Esophagus muscularis mucosa (tissue), 4 donors: ENCODE data around the gene RNF126. TPM values are rescaled to one million over a fixed set of nuclear protein-coding genes. Genes with fewer than 3 reads are reported as not detected.

Experiments used
- DNase-seq: peaks from one replicate; pipeline ENCODE4 v3.0.0-alpha.2; 2017; ENCODE audit errors: extremely low spot score
- H3K27ac ChIP-seq, 4 donors: fragments of 200-600 bp; sonication (generic); replicated peaks in 1 of 4; 1 replicate in 3 of 4; 2 replicates in 1 of 4; pipeline ENCODE4 v1.5.1; 2016 to 2019; ENCODE audit warnings: mild to moderate bottlenecking in 1 of 4
- H3K27me3 ChIP-seq, 4 donors: fragments of 200-600 bp; sonication (generic); one replicate each; pipeline versions ENCODE4 v1.5.1 to v1.6.0; 2016 to 2019
- H3K36me3 ChIP-seq, 4 donors: fragments of 200-600 bp; sonication (generic); one replicate each; pipeline ENCODE4 v1.5.1; 2016 to 2019
- H3K4me1 ChIP-seq, 4 donors: fragments of 200-600 bp; sonication (generic); one replicate each; pipeline ENCODE4 v1.5.1; 2016 to 2019
- H3K4me3 ChIP-seq, 4 donors: fragments of 200-600 bp; sonication (generic); 1 replicate in 2 of 4; 2 replicates in 2 of 4; pipeline ENCODE4 v1.5.1; 2016 to 2019; ENCODE audit warnings: mild to moderate bottlenecking in 4 of 4, moderate library complexity in 1 of 4
- H3K9me3 ChIP-seq, 4 donors: fragments of 200-600 bp; sonication (generic); 1 replicate in 3 of 4; 2 replicates in 1 of 4; pipeline ENCODE4 v1.5.1; 2016 to 2019
- EP300 ChIP-seq: sonication (generic); formaldehyde crosslinking; IDR thresholded peaks from one replicate; pipeline ENCODE4 v1.6.1; 2017; ENCODE audit warnings: antibody characterized with exemption
- POLR2A ChIP-seq: fragments of 450-650 bp; IDR thresholded peaks from one replicate; pipeline ENCODE4 v1.6.1; 2017; ENCODE audit warnings: antibody characterized with exemption, moderate library complexity, mild to moderate bottlenecking, low read depth
- POLR2AphosphoS5 ChIP-seq, 2 donors: sonication (generic); formaldehyde crosslinking; IDR thresholded peaks; one replicate each; pipeline ENCODE4 v1.6.1; 2017; ENCODE audit warnings: antibody characterized with exemption in 2 of 2
- WGBS: methylation state at CpG from one replicate; pipeline ENCODE4 v1.1.5; 2018; 5-methylcytosine and 5-hydroxymethylcytosine counted together
- intact Hi-C: fragments of 100-400 bp; cut with DNase I; formaldehyde crosslinking; loops from one replicate; pipeline ENCODE4 v1.15.1; 2023
- total RNA-seq, 4 donors: library from RNA; depleted of rRNA; stranded (reverse); fragments of >200 nt; gene quantifications; one replicate each; pipeline versions ENCODE4 v1.1.0 to v1.2.1, GENCODE V29; 2016
- TF ChIP-seq, protein P1 (sequence below), 3 experiments: fragments of 200-600 bp in 2 of 3; fragments of 450-650 bp in 1 of 3; sonication (generic) in 2 of 3; IDR thresholded peaks; one replicate each; pipeline ENCODE4 v1.5.1; 2017 to 2019; ENCODE audit warnings: antibody characterized with exemption in 3 of 3, mild to moderate bottlenecking in 2 of 3, moderate library complexity in 1 of 3

Gene RNF126
- total RNA-seq, 4 donors from 2014 or later, result 41.5 to 63.5 (median 62.3) TPM

DNA sequence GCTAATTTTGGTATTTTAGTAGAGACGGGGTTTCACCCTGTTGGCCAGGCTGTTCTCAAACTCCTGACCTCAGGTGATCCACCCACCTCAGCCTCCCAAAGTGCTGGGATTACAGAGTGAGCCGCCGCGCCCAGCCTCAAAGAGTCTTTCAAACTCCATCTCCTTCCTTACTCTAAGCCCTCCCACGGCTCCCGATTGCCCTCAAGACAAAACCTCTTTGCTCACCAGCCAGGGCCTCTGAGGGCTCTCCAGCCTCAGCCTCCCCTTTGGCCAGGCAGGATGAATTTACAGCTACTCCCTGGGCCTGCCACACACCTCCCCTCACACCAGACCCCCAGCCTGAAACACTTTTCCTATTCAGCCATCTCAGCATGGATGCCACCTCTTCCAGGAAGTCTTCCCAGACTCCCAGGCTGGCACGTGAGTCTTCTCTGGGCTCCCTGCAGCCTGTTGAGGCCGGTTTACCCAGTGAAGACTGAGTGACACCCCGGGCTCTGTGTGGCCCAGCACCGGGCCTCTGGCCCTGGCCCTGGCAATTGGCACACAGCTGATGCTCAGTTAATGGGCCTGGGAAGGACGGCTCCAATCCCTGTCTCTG lies 24.7 kb upstream of the RNF126 start:
- no peak for TF ChIP-seq POLR2AphosphoS5 (IDR thresholded peaks at IDR 0.05)
- no peak for TF ChIP-seq POLR2A
- no peak for TF ChIP-seq EP300
- TF ChIP-seq, protein P1, sequence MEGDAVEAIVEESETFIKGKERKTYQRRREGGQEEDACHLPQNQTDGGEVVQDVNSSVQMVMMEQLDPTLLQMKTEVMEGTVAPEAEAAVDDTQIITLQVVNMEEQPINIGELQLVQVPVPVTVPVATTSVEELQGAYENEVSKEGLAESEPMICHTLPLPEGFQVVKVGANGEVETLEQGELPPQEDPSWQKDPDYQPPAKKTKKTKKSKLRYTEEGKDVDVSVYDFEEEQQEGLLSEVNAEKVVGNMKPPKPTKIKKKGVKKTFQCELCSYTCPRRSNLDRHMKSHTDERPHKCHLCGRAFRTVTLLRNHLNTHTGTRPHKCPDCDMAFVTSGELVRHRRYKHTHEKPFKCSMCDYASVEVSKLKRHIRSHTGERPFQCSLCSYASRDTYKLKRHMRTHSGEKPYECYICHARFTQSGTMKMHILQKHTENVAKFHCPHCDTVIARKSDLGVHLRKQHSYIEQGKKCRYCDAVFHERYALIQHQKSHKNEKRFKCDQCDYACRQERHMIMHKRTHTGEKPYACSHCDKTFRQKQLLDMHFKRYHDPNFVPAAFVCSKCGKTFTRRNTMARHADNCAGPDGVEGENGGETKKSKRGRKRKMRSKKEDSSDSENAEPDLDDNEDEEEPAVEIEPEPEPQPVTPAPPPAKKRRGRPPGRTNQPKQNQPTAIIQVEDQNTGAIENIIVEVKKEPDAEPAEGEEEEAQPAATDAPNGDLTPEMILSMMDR (IDR thresholded peaks at IDR 0.05), result no peak
- 82% methylated on average over 10 of the region's 11 CpGs for WGBS
- no peaks in the 10 kb centered on the region for H3K36me3 ChIP-seq
- no peaks in the 10 kb centered on the region for H3K4me1 ChIP-seq
- no peaks in the 10 kb centered on the region for H3K27me3 ChIP-seq
- H3K9me3 ChIP-seq, result no peaks in the 10 kb centered on the region
- H3K27ac ChIP-seq, result no peak overlapping the region
- no peak for DNase-seq
- intact Hi-C loops, result no loop called here
- H3K4me3 ChIP-seq, result no peak overlapping the region

GRCh38 chr19:686589-687297 lies 23.7 kb upstream of the RNF126 start:
- H3K27me3 ChIP-seq, result no peaks in the 10 kb centered on the region
- peaks cover 0 to 2% (median 1%) of the 10 kb centered on the region in 4 donors for H3K36me3 ChIP-seq
- no peaks in the 10 kb centered on the region for H3K4me1 ChIP-seq
- no peaks in the 10 kb centered on the region for H3K9me3 ChIP-seq
- no peak overlapping the region for H3K4me3 ChIP-seq
- intact Hi-C loops, result no loop called here
- H3K27ac ChIP-seq, result no peak overlapping the region
- 86% methylated on average over 4 of the region's 17 CpGs for WGBS
- no peak for DNase-seq
- TF ChIP-seq POLR2A (no peak), POLR2AphosphoS5 (IDR thresholded peaks at IDR 0.05) (no peak), EP300 (no peak)
- TF ChIP-seq, protein P1 (IDR thresholded peaks at IDR 0.05), result no peak

GRCh38 chr19:685454-685931 lies 22.5 kb upstream of the RNF126 start:
- intact Hi-C loops, result no loop called here
- no peak for DNase-seq
- H3K27me3 ChIP-seq, result no peaks in the 10 kb centered on the region
- 82% methylated on average over 25 of the region's 31 CpGs for WGBS
- H3K4me1 ChIP-seq, result peaks cover 0 to 12% (median 11%) of the 10 kb centered on the region in 4 donors
- no peaks in the 10 kb centered on the region for H3K9me3 ChIP-seq
- H3K36me3 ChIP-seq, result peaks cover 0 to 8% (median 7%) of the 10 kb centered on the region in 4 donors
- peak in 1 of 2 donors; percentile 6 for TF ChIP-seq POLR2AphosphoS5 (IDR thresholded peaks at IDR 0.05)
- TF ChIP-seq EP300, result no peak
- H3K27ac ChIP-seq, result no peak overlapping the region
- H3K4me3 ChIP-seq, result no peak overlapping the region

DNA sequence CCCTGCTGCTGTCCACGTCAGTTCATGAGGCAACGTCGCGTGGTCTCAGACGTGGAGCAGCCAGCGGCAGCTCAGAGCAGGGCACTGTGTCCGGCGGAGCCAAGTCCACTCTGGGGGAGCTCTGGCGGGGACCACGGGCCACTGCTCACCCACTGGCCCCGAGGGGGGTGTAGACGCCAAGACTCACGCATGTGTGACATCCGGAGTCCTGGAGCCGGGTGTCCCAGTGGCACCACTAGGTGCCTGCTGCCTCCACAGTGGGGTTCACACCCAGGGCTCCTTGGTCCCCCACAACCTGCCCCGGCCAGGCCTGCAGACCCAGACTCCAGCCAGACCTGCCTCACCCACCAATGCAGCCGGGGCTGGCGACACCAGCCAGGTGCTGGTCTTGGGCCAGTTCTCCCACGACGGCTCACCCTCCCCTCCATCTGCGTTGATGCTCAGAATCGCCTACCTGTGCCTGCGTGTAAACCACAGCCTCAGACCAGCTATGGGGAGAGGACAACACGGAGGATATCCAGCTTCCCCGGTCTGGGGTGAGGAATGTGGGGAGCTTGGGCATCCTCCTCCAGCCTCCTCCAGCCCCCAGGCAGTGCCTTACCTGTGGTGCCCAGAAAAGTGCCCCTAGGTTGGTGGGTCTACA lies 19.8 kb upstream of the RNF126 start:
- Histone ChIP-seq H3K27me3 (no peaks in the 10 kb centered on the region), H3K36me3 (peaks cover 0 to 8% (median 7%) of the 10 kb centered on the region in 4 donors), H3K27ac (no peak overlapping the region), H3K9me3 (no peaks in the 10 kb centered on the region), H3K4me3 (no peak overlapping the region), H3K4me1 (peaks cover 16 to 34% (median 32%) of the 10 kb centered on the region in 4 donors)
- TF ChIP-seq, protein P1 (IDR thresholded peaks at IDR 0.05), result no peak
- TF ChIP-seq POLR2AphosphoS5 (IDR thresholded peaks at IDR 0.05) (peak in 1 of 2 donors; percentile 42), EP300 (no peak)
- WGBS, result 87% methylated on average over 7 of the region's 25 CpGs
- no peak for DNase-seq
- intact Hi-C loops, result no loop called here
